NB4 (cell line): ENCODE results near the gene KL.

Source experiments
- DNase-seq: peaks from one replicate; pipeline ENCODE4 v3.0.0; 2010; ENCODE audit warnings: low read depth
- H3K4me3 ChIP-seq: one replicate; pipeline ENCODE4 v1.5.1; 2011; ENCODE audit warnings: mild to moderate bottlenecking, low read depth, low read length, moderate library complexity
- MYC ChIP-seq: IDR thresholded peaks from 2 replicates; pipeline ENCODE4 v1.6.1; 2011; ENCODE audit warnings: low read depth, low read length
- POLR2A ChIP-seq: IDR thresholded peaks from 2 replicates; pipeline ENCODE4 v1.6.1; 2011; ENCODE audit warnings: mild to moderate bottlenecking; ENCODE audit not compliant: insufficient read length; ENCODE audit errors: extremely low read depth
- TF ChIP-seq, protein P1 (sequence below): IDR thresholded peaks from one replicate; pipeline ENCODE4 v1.5.1; 2012; ENCODE audit warnings: low read depth, low read length
- TF ChIP-seq, protein P2 (sequence below): IDR thresholded peaks from 2 replicates; pipeline ENCODE4 v1.6.1; 2011; ENCODE audit warnings: low read depth, low read length

KL gene

DNA sequence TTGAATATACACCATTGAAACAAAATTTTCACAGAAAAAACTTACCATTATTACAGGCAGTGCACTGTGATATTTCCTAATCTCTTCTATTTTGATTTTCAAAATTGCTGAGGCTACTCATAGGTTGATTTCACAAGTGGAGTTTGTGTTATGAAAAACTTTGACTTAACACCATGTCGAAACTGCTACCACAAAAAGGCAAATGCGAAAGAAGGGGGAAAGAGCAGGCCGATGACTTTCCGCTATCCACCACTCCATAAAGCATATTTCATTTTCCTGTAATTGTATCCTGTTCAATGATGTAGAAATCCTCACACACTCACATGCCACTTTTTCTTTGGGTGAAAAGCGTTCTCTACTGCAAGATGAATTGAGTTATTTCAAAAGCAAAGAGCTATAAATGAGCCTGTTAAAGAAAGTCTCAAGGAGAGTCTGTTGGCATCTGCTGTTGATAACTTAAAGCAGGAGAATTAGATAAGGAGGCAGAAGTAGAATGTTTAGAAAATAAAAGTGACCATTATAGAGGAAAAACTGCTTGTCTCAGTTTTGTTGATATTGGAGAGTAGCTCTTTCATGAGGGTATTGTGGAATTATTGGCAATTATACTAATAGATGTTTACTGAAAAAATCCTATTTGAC lies 18.8 kb downstream of the KL start:
- TF ChIP-seq, protein P1, sequence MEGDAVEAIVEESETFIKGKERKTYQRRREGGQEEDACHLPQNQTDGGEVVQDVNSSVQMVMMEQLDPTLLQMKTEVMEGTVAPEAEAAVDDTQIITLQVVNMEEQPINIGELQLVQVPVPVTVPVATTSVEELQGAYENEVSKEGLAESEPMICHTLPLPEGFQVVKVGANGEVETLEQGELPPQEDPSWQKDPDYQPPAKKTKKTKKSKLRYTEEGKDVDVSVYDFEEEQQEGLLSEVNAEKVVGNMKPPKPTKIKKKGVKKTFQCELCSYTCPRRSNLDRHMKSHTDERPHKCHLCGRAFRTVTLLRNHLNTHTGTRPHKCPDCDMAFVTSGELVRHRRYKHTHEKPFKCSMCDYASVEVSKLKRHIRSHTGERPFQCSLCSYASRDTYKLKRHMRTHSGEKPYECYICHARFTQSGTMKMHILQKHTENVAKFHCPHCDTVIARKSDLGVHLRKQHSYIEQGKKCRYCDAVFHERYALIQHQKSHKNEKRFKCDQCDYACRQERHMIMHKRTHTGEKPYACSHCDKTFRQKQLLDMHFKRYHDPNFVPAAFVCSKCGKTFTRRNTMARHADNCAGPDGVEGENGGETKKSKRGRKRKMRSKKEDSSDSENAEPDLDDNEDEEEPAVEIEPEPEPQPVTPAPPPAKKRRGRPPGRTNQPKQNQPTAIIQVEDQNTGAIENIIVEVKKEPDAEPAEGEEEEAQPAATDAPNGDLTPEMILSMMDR, result no peak
- no peak for TF ChIP-seq MYC
- TF ChIP-seq POLR2A, result no peak
- TF ChIP-seq, protein P2, sequence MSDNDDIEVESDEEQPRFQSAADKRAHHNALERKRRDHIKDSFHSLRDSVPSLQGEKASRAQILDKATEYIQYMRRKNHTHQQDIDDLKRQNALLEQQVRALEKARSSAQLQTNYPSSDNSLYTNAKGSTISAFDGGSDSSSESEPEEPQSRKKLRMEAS, result no peak
- no peak for DNase-seq
- no peak overlapping the region for H3K4me3 ChIP-seq

DNA sequence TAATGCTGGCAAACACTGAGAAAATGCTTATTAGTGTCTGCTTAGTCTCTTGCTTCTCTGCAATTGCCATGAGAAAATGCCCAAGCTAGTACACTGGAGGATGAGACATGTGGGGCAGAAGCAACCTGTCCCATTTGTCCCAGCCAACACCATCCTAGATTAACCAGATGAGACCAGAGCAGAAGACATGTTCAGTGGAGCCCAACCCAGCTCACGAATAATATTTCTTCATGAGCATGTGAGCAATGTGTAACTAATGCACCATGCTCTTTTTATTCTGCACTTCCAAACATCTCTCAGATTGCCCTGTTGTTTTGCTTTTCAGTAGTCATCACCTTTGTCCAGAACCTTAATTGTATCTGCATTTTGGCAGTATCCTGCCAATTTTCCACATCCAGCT lies 21.4 kb downstream of the KL start:
- TF ChIP-seq, protein P1, result no peak
- TF ChIP-seq POLR2A, result no peak
- TF ChIP-seq, protein P2, result no peak
- TF ChIP-seq MYC, result no peak
- H3K4me3 ChIP-seq, result no peak overlapping the region
- no peak for DNase-seq

DNA sequence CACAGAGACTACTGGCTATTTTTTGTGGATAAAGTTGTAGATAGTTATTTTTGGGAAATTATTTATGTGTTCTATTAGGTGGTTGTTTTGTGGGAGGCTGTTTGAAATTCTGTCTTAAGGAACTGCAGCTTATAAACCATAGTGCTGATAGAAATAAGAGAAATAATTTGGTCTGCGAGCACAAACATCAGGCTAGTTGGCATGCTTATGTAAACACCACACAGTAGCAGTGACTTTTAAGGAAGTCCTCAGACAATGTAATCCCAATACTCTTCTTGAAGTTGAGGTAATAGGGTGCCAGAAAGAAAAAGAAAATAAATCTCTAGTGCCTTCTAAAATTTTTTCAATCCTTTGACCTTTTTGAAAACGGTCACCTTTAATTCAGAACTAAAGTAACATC lies 23.9 kb downstream of the KL start:
- TF ChIP-seq, protein P1, result no peak
- TF ChIP-seq, protein P2, result no peak
- TF ChIP-seq POLR2A, result no peak
- no peak for TF ChIP-seq MYC
- no peak for DNase-seq
- no peak overlapping the region for H3K4me3 ChIP-seq

DNA sequence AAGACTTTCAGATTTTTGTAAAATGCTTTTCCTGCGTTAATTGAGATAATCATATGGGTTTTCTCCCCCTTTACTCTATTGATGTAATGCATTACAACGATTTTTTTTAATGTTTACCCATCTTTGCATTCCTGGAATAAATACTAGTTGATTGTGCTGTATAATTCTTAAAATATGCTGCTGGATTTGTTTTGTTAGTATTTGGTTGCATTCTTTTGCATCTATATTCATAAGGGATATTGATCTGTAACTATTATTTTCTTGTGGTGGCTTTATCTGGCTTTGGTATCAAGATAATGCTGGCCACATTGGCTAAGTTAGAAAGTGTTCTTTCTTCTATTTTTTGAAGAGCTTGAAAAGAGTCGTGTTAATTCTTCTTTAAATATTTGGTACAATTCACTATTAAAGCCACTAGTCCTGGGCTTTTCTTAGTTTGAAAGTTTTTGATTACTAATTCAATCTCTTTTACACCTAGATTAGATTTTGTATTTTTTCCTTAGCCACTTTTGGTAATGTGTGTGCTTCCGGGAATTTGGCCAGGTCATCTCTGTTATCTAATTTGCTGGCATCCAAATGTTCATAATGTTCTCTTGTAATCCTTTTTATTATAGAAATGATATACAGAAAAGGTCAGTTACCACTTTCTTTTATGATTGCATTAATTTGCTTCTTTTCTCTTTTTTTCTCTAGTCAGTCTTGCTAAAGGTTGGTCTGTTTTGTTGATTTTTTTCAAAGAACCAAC lies 29.8 kb downstream of the KL start:
- TF ChIP-seq, protein P2, result no peak
- TF ChIP-seq, protein P1, result no peak
- no peak for TF ChIP-seq MYC
- no peak for TF ChIP-seq POLR2A
- no peak overlapping the region for H3K4me3 ChIP-seq
- no peak for DNase-seq

DNA sequence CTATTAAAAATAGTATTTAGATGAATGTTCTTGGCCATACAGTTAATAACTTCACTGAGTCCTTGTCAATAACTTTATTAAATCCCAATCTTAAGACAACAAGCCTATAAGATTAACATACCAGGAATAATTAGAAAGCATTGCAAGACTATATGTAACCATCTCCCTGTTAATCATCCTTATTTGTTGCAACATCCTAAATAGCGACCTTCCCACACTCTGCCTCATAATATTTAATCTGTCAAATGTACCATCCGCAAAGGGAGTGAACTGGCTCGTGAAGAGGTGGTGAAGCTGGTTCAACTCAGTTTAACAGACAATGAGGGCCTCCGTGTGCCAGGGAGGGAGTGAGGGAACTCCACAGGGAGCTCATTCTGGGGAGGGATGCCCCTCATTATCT lies 33.9 kb downstream of the KL start:
- no peak overlapping the region for H3K4me3 ChIP-seq
- TF ChIP-seq, protein P1, result no peak
- TF ChIP-seq MYC, result no peak
- TF ChIP-seq POLR2A, result no peak
- TF ChIP-seq, protein P2, result no peak
- no peak for DNase-seq

DNA sequence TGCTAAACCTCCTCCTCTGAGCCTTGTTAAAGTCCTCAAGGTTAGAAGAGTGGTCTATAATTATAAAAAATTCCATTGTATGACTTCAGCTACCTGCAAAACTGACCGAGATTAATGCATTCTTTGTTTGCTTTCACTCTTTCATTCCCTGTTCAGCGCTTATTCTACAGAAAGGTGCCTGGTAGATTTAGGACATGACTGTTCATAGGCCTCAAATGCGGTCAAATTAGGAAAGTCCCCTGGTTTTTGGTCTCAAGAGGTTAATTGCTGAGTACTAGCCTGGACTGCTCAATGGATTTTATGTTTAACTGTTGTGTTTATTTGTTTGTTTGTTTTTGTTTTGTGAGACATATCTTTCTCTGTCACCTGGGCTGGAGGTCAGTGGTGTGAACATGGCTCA lies 35.4 kb downstream of the KL start:
- TF ChIP-seq POLR2A, result no peak
- no peak for TF ChIP-seq MYC
- TF ChIP-seq, protein P2, result no peak
- TF ChIP-seq, protein P1, result no peak
- no peak for DNase-seq
- no peak overlapping the region for H3K4me3 ChIP-seq
